NCI-H510A (cell line): ENCODE measurements around the gene PRLR.

ENCODE experiments used
- DNase-seq: peaks from one replicate; lab custom pipeline; 2025; lab: John Stamatoyannopoulos, UW

PRLR gene

DNA sequence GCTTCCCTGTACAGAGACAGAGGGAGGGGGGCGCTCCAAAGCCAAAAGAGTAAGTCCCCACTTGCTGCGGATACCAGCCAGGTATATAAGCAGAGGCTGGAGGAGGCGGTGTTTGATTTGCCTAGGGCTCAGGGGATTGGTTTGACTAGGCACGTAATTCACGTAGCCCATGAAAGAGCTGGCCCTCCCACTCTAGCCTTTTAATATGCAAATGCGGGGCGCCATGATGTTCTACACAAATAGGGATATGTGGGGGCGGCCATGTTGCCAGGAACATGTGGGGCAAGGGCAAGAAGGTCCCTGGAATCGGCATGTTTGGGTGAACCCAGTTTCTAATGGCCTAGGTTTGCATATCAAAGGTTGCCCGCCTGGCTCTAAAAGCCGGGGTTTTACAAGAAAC, 3.3 kb upstream of the PRLR start:
- DNase-seq: no peak

- no peak for DNase-seq
Measured at GRCh38 chr5:35233121-35233520, 2.8 kb upstream of the PRLR start.

DNA sequence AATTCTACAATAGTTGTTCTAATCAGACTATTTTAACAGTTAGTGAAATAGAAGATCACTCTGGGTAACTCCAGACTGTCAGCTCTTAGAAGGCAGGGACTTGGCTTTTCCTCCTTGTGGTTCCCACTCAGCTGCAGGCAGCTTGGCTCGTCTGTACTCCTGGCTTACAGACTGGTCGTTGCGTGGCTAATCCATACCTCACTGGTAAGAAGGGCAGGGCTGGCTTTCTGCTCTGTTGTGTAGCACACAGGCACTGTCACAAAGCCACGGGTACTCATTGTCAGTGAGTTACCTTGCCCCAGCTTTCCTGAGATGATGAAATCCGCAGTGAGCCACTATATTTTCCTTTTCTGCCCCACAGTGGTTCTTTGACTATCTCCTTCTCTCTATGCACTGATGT, 1.8 kb upstream of the PRLR start:
- no peak for DNase-seq

DNA sequence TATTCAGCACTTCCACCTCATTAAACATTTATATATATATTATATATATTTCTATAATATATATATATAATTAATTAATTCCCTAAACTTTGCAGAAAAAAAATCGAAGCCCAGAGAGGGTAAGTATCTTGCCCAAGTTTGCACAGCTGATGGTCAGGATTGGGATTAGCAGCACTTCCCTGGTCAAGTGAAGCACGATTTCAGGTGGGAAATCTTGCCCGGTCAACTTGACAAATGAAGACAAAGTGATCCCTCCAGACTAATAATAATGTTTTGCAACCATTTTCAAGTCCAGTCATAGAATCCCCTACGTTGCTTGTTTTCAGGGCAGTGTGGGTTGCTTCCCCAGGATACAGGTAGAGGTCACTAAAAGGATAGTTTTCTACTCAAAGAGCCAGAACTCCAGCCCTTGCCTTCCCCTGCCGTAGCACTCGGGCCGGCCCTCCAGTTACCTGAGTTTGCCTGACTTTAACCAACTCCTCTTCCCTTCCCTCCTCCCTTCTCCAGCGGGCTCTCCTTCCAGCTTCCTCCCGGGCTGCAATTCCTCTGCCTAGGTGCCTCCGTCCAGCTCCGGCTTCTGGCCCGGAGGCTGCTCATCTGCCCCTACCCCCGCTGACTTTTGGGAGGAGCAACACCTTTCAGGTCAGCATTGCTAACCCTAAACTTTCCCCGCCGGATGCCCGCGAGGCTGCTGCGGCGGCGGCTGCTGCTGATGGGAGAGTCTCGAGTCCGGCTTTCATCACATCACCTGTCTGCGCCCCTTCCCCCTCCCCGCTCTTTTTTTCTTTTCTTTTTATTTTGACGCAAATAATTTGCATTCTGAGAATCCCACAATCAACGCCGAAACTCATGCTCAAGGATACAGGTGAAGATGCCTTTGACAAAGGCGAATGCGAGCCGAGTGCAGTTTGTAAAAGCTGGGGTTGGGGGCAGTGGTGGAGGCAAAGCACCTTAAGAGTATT, 930 bp downstream of the PRLR start:
- no peak for DNase-seq

- DNase-seq: no peak
Measured at GRCh38 chr5:35228310-35228709, 2.0 kb downstream of the PRLR start.

DNA sequence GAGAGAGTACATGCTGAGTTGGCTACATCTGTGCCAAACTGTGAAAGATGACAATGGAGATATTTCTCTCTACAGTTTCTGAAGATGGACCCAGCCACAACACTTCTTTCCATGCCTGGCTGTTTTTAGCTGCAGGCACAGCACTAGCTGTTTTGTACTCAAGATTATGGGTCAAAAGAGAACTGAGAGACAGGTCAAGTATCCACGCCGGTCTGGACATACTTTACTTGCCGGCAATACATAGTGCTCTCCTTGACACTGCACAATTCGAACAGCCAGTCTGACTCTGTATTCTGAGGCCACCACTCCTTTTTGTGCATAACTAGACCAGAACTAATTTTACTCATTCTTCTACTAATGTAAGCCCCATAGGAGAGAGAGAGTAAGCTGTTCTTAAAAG, 2.6 kb downstream of the PRLR start:
- DNase-seq: no peak

- DNase-seq: no peak
Measured at GRCh38 chr5:35223787-35224395, 6.4 kb downstream of the PRLR start.

- no peak for DNase-seq
Measured at GRCh38 chr5:35220967-35221366, 9.3 kb downstream of the PRLR start.

GRCh38 chr5:35218981-35219380, 11.3 kb downstream of the PRLR start:
- DNase-seq: no peak

DNA sequence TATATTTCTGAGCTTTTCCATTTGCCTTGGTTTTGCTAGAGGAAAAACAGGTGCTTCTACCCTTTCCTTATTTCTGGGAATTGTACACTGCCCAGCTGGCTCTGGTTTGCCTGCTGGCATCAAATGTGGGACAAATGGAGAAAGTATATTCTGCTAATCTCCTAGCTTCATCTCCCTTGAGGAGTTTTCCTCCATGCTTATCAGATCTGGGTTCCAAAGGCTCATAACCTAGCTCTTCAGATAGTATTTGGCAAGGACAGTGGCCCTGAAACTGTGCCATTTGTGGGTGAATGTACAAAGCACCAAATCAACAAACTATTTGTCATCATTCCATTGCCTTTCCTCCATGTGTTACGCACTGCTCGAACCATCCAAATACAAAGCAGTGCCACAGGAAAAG, 16.2 kb downstream of the PRLR start:
- no peak for DNase-seq

DNA sequence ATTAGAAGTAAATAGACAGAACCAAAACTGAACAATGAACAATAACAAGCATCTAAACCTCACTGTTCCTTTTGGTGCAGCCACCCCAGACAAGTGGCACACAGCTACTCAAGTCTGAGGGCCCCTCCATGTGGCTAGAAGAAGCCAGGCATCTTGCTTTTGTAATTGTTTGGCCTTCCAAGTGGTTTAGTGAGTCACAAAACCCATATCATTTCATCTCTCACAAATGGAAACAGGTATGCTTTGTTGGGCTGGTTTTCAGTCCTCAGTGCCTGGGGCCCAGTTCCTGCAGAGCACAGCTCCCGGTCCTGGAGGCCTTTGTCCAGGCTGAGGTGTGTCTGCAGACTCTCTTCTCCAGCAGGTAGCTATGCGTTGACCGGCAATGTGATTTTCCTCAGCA, 16.7 kb downstream of the PRLR start:
- DNase-seq: no peak

DNA sequence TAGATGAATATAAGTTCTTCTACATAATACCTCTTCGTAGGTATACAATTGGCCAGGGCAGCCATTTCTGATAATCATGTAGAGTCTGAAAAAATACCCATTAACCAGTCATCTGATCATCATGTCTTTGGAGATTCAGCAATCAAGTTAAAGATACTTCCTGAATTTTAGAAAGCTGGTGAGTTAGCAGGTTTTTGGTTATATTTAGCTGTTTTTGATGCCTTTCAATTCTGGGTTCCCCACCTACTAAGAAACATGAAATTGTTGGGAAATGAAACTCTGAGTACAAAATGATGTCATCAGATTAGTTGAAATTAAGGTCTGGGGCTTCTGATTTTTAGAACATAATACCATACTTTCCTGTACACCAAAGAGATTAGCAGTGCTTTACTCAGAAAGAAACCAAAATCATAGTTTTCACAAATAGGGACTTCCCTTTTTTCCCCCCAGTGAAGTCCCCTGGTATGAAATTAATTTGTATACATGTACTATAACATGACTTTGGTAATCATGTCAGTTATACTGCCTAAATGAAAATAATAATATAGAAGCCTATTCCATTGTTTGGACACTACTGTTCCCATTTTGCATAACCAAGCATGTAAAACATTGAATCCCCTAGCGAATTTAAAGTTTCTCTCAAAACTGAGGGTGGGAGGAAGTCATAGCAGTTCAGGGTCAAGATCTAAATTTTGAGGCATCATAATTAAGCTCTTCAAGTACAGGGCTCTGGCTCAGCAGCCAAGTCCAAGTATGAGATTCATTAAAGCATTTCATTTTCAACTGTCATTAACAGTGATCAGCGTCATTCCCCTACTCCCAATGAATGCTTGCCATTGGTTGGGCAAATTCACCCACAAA, 17.9 kb downstream of the PRLR start:
- DNase-seq: no peak

- no peak for DNase-seq
Measured at GRCh38 chr5:35209862-35210261, 20.4 kb downstream of the PRLR start.

- DNase-seq: no peak
Measured at GRCh38 chr5:35205606-35206005, 24.7 kb downstream of the PRLR start.

GRCh38 chr5:35205186-35205585, 25.1 kb downstream of the PRLR start:
- DNase-seq: no peak

- DNase-seq: no peak
Measured at GRCh38 chr5:35203403-35203802, 26.9 kb downstream of the PRLR start.

- DNase-seq: no peak
Measured at GRCh38 chr5:35202319-35203111, 27.8 kb downstream of the PRLR start.

DNA sequence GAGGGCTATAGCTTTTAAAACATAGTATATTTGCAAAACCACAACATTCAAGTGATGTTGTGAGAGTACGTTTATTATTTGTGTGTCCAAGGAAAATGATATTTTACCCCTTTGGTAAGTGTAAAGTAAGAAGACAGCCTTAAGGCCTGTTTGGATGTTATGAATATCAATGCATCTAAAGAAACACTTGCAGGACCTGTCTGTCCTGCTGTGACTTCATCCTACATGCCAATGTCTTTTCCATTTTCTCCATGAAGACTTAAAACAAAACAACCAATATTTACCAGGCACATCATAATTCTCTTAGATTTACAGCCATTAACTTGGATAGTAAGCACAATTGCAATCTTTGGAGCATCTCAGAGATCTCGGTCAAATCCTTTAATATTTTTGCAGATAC, 29.0 kb downstream of the PRLR start:
- DNase-seq: no peak

- no peak for DNase-seq
Measured at GRCh38 chr5:35199886-35200285, 30.4 kb downstream of the PRLR start.

GRCh38 chr5:35198686-35199085, 31.6 kb downstream of the PRLR start:
- no peak for DNase-seq

GRCh38 chr5:35198075-35198474, 32.2 kb downstream of the PRLR start:
- no peak for DNase-seq

DNA sequence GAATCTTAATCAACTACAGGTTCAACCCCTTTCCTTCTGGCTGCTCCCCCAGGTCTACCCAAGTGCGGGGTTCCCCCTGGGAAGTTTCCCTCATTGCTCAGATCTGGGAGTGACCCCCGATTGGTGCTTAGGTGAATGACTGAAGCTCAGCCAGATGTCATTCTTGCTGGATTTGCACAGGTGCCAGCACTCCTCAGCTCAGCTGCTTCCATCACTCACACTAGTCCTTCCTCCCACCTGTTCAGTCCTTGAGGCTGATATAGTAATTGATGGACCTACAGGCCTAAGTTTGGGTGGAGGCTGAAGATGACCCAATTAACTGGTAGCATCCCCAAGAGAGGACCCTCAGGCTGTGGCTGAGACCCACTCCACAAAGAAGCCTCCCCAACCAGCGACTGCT, 32.9 kb downstream of the PRLR start:
- DNase-seq: no peak
